ENCODE results near the gene PLCH1.

DNA sequence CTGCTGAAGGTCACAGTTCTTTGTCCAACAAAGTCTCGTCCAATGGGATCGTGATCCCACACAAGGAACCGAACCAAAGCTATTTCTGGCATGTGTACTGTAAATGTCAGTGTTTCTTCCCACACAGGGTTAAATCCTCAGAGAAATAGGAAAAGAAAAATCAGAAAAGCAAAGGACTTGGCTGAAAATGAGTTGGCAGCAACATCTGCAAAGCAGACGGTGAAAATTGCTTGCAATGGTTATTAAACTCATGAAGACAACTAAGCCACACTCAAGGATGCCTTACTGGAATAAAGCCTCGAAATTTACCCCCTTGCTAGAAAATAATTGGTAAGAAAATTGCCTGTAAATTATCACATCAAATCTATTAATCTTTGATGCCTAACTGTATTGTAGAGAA lies 256.2 kb downstream of the PLCH1 start:
- TF ChIP-seq, protein P1, sequence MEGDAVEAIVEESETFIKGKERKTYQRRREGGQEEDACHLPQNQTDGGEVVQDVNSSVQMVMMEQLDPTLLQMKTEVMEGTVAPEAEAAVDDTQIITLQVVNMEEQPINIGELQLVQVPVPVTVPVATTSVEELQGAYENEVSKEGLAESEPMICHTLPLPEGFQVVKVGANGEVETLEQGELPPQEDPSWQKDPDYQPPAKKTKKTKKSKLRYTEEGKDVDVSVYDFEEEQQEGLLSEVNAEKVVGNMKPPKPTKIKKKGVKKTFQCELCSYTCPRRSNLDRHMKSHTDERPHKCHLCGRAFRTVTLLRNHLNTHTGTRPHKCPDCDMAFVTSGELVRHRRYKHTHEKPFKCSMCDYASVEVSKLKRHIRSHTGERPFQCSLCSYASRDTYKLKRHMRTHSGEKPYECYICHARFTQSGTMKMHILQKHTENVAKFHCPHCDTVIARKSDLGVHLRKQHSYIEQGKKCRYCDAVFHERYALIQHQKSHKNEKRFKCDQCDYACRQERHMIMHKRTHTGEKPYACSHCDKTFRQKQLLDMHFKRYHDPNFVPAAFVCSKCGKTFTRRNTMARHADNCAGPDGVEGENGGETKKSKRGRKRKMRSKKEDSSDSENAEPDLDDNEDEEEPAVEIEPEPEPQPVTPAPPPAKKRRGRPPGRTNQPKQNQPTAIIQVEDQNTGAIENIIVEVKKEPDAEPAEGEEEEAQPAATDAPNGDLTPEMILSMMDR (conservative IDR thresholded peaks at IDR 0.05) = no peak
- TF ChIP-seq EZH2 (IDR thresholded peaks at IDR 0.05; ENCODE audit: low read depth) = no peak
